IMR-90 (cell line): Measurements from ENCODE around the gene PEX16. TPM values are rescaled to one million over a fixed set of nuclear protein-coding genes. Genes with fewer than 3 reads are reported as not detected.

Source experiments
- ATAC-seq: fragments of 200-7000 bp; cut with Tn5 transposase; 2 replicates; pipeline ENCODE4 v1.9.1; 2020; ENCODE audit warnings: low read depth, mild to moderate bottlenecking, moderate library complexity
- BruUV-seq: library from RNA; stranded (reverse); fragments of 400-500 nt; replicated peaks from 2 replicates; lab custom pipeline; 2021; lab: Mats Ljungman, UMichigan
- CTCF ChIA-PET: fragments of 300-600 bp; formaldehyde crosslinking; extraction: SDS; loops from one replicate; lab custom pipeline; 2021; ENCODE audit warnings: antibody characterized with exemption; lab: Yijun Ruan, JAX
- POLR2A ChIA-PET: fragments of 300-600 bp; sonication (Branson Sonifier 250); formaldehyde crosslinking; loops from one replicate; lab custom pipeline; 2022; ENCODE audit warnings: antibody characterized with exemption; ENCODE audit not compliant: unreplicated experiment; lab: Charles Lee
- DNase-seq: peaks from one replicate; pipeline ENCODE4 v3.0.0; 2013
- H2AFZ ChIP-seq: replicated peaks from 2 replicates; pipeline ENCODE3; 2013; ENCODE audit warnings: low read length, mild to moderate bottlenecking; ENCODE audit not compliant: poor library complexity
- H2AK5ac ChIP-seq: 2 replicates; pipeline ENCODE4 v1.6.1; 2013; ENCODE audit warnings: low read depth, low read length, inconsistent platforms
- H2AK9ac ChIP-seq: replicated peaks from 2 replicates; pipeline ENCODE3; 2013; ENCODE audit warnings: mild to moderate bottlenecking, low read depth, low read length, moderate library complexity; ENCODE audit not compliant: poor library complexity
- H2BK120ac ChIP-seq: 2 replicates; pipeline ENCODE4 v1.6.1; 2013; ENCODE audit warnings: low read depth, low read length, inconsistent platforms
- H2BK15ac ChIP-seq: 3 replicates; pipeline ENCODE4 v1.6.1; 2013; ENCODE audit warnings: low read depth, low read length, inconsistent platforms
- H2BK20ac ChIP-seq: 2 replicates; pipeline ENCODE4 v1.6.1; 2013; ENCODE audit warnings: low read depth, mild to moderate bottlenecking, inconsistent platforms, low read length, moderate library complexity
- H2BK5ac ChIP-seq: 2 replicates; pipeline ENCODE4 v1.6.1; 2013; ENCODE audit warnings: mild to moderate bottlenecking, low read depth, low read length, inconsistent platforms; ENCODE audit not compliant: poor library complexity, severe bottlenecking
- H3K14ac ChIP-seq: replicated peaks from 2 replicates; pipeline ENCODE4 v1.6.1; 2013; ENCODE audit warnings: low read depth, low read length, inconsistent platforms
- H3K18ac ChIP-seq: 2 replicates; pipeline ENCODE4 v1.6.1; 2013; ENCODE audit warnings: low read depth, low read length, control low read depth
- H3K23ac ChIP-seq: 2 replicates; pipeline ENCODE4 v1.6.1; 2013; ENCODE audit warnings: low read depth, low read length, inconsistent platforms
- H3K27ac ChIP-seq: 2 replicates; pipeline ENCODE4 v1.5.1; 2013; ENCODE audit warnings: mild to moderate bottlenecking, control low read depth, low read length; ENCODE audit not compliant: insufficient read depth
- H3K27me3 ChIP-seq: 2 replicates; pipeline ENCODE4 v1.6.1; 2013; ENCODE audit warnings: low read length; ENCODE audit not compliant: control insufficient read depth, insufficient read depth
- H3K36me3 ChIP-seq: 2 replicates; pipeline ENCODE4 v1.6.1; 2013; ENCODE audit warnings: low read length, mixed read lengths; ENCODE audit not compliant: control insufficient read depth, insufficient read depth
- H3K4ac ChIP-seq: 2 replicates; pipeline ENCODE4 v1.6.1; 2013; ENCODE audit warnings: low read depth, low read length, inconsistent platforms
- H3K4me1 ChIP-seq: 2 replicates; pipeline ENCODE4 v1.6.1; 2013; ENCODE audit warnings: low read length, mixed read lengths; ENCODE audit not compliant: control insufficient read depth, insufficient read depth
- H3K4me2 ChIP-seq: 2 replicates; pipeline ENCODE4 v1.6.1; 2013; ENCODE audit warnings: low read depth, mild to moderate bottlenecking, control low read depth, low read length, moderate library complexity
- H3K4me3 ChIP-seq: 2 replicates; pipeline ENCODE4 v1.5.1; 2013; ENCODE audit warnings: low read depth, mild to moderate bottlenecking, control low read depth, low read length, moderate library complexity; ENCODE audit not compliant: insufficient read depth
- H3K56ac ChIP-seq: 2 replicates; pipeline ENCODE4 v1.6.1; 2013; ENCODE audit warnings: low read length, inconsistent platforms; ENCODE audit not compliant: insufficient read depth; ENCODE audit errors: extremely low read depth
- H3K79me1 ChIP-seq, 2 experiments: 2 replicates each; pipeline ENCODE4 v1.6.1; 2013; ENCODE audit warnings: low read length in 2 of 2, inconsistent platforms in 1 of 2, low read depth in 1 of 2
- H3K9ac ChIP-seq: 2 replicates; pipeline ENCODE4 v1.6.1; 2013; ENCODE audit warnings: low read depth, low read length, control low read depth
- H3K9me1 ChIP-seq: 2 replicates; pipeline ENCODE4 v1.6.1; 2013; ENCODE audit warnings: low read length, inconsistent platforms; ENCODE audit not compliant: insufficient read depth
- H3K9me3 ChIP-seq: 2 replicates; pipeline ENCODE4 v1.6.1; 2013; ENCODE audit warnings: low read length; ENCODE audit not compliant: control insufficient read depth, insufficient read depth
- H4K20me1 ChIP-seq: 2 replicates; pipeline ENCODE4 v1.6.1; 2013; ENCODE audit warnings: low read length, inconsistent platforms; ENCODE audit not compliant: insufficient read depth
- H4K5ac ChIP-seq: 2 replicates; pipeline ENCODE4 v1.6.1; 2013; ENCODE audit warnings: mild to moderate bottlenecking, low read depth, low read length, control low read depth
- H4K8ac ChIP-seq, 2 experiments: 2 replicates each; pipeline ENCODE4 v1.6.1; 2013; ENCODE audit warnings: low read depth in 2 of 2, low read length in 2 of 2, control low read depth in 1 of 2, inconsistent platforms in 1 of 2
- H4K91ac ChIP-seq: 2 replicates; pipeline ENCODE4 v1.6.1; 2013; ENCODE audit warnings: low read depth, low read length, inconsistent platforms; ENCODE audit not compliant: insufficient read depth
- CHD1 ChIP-seq: IDR thresholded peaks from 2 replicates; pipeline ENCODE4 v1.6.1; 2012; ENCODE audit warnings: low read depth, low read length, improper control_type of control experiment
- MAFK ChIP-seq: IDR thresholded peaks from 2 replicates; pipeline ENCODE4 v1.6.1; 2012; ENCODE audit warnings: low read depth, low read length, improper control_type of control experiment
- MAZ ChIP-seq: IDR thresholded peaks from 2 replicates; pipeline ENCODE4 v1.6.1; 2012; ENCODE audit warnings: low read depth, mild to moderate bottlenecking, low read length, improper control_type of control experiment, moderate library complexity, borderline replicate concordance
- MXI1 ChIP-seq: IDR thresholded peaks from 2 replicates; pipeline ENCODE4 v1.6.1; 2012; ENCODE audit warnings: low read depth, mild to moderate bottlenecking, low read length, moderate library complexity, borderline replicate concordance
- POLR2A ChIP-seq: IDR thresholded peaks from 2 replicates; pipeline ENCODE4 v1.6.1; 2012; ENCODE audit warnings: mild to moderate bottlenecking, low read depth, low read length
- RAD21 ChIP-seq: IDR thresholded peaks from 2 replicates; pipeline ENCODE4 v1.6.1; 2012; ENCODE audit warnings: low read length, improper control_type of control experiment
- RFX5 ChIP-seq: IDR thresholded peaks from 2 replicates; pipeline ENCODE4 v1.8.0; 2012; ENCODE audit warnings: low read depth, mild to moderate bottlenecking, low read length, moderate library complexity
- SMC3 ChIP-seq: fragments of 150-350 bp; IDR thresholded peaks from 2 replicates; pipeline ENCODE4 v1.6.1; 2016; ENCODE audit warnings: low read depth, mild to moderate bottlenecking, antibody characterized with exemption, low read length, moderate library complexity
- WGBS, 2 experiments: methylation state at CpG; one replicate each; pipeline versions ENCODE4 v1.1.5 to v1.1.7; 2013; ENCODE audit warnings: missing lambda C conversion rate in 2 of 2; ENCODE audit not compliant: insufficient read length in 1 of 2; ENCODE audit errors: extremely low coverage in 2 of 2; 5-methylcytosine and 5-hydroxymethylcytosine counted together
- dilution Hi-C: fragments of 300-500 bp; cut with HindIII; formaldehyde crosslinking; loops from one replicate; pipeline ENCODE4 v1.14.3; 2018; ENCODE audit warnings: low sequenced_read_pairs; ENCODE audit not compliant: unreplicated experiment
- in situ Hi-C: fragments of 300-500 bp; cut with MboI; formaldehyde crosslinking; loops from 3 replicates; pipeline ENCODE4 v1.14.3; 2019; ENCODE audit warnings: low sequenced_read_pairs, inconsistent platforms, mixed read lengths
- intact Hi-C: fragments of 100-400 bp; cut with micrococcal nuclease; formaldehyde crosslinking; loops from 2 replicates; pipeline ENCODE4 v1.10.0; 2022
- polyA plus RNA-seq, 3 experiments: library from polyadenylated mRNA; depleted of rRNA; stranded (reverse); fragments of >200 nt; gene quantifications; 2 replicates each; pipeline ENCODE4 v1.2.3, GENCODE V29; 2012; ENCODE audit warnings: low replicate concordance in 1 of 3
- total RNA-seq: library from RNA; depleted of rRNA; stranded (reverse); fragments of >200 nt; gene quantifications from 2 replicates; pipeline ENCODE4 v1.2.3, GENCODE V29; 2012
- TF ChIP-seq, protein P1 (sequence below): fragments of 150-350 bp; IDR thresholded peaks from 2 replicates; pipeline ENCODE4 v1.6.1; 2017; ENCODE audit warnings: mild to moderate bottlenecking, antibody characterized with exemption, low read length, low read depth

The PEX16 gene
- total and polyA plus RNA-seq, 2 of the 4 experiments (the other 2 are of a cell fraction), result 17.9 to 23.3 TPM

DNA sequence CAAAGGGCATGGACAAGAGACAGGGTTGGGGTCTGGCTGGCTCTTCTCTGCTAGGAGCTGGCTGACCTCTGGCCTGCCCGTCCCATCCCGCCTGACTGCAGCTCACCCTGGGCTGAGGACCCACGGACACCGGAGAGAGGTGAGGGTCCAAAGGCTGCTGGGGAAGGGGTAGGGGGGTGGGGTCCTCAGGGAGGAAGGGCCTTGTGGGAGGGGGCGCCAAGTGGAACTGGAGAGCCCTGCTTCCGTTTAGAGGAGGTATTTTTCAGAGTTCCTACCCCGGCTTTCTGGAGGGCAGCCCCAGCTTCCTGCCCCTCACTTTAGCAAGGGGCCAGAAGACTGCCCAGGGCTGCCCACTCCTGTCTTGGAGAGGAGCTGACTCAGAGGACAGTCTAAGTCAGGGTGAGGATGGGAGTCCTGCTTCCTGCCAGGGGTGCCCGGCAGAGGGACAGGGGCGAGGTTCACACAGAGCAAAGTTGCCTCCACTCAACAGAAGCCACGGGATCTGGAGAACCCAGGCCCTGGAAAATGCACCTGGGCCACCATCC is 11.9 kb upstream of the PEX16 start:
- Histone ChIP-seq H2BK120ac (no peak overlapping the region), H3K56ac (no peak overlapping the region), H4K91ac (no peak overlapping the region), H2BK15ac (no peak overlapping the region), H3K27me3 (peaks cover 15% of the 10 kb centered on the region), H2AK9ac (peak overlapping the region; percentile 79), H4K5ac (no peak overlapping the region), H2AFZ (no peak overlapping the region), H3K4ac (no peak overlapping the region), H3K23ac (no peak overlapping the region), H3K9me1 (no peaks in the 10 kb centered on the region), H2BK5ac (no peak overlapping the region), H3K9ac (no peak overlapping the region), H3K36me3 (peaks cover 25% of the 10 kb centered on the region), H3K18ac (no peak overlapping the region), H3K4me1 (no peaks in the 10 kb centered on the region; the same call in 1 of the 2 replicates), H4K20me1 (peaks cover 7% of the 10 kb centered on the region; the same call in 1 of the 2 replicates), H3K4me3 (no peak overlapping the region), H3K27ac (no peak overlapping the region), H3K14ac (no peak overlapping the region), H2BK20ac (no peak overlapping the region), H2AK5ac (no peak overlapping the region), H4K8ac (no peak overlapping the region), H3K79me1 (no peaks in the 10 kb centered on the region), H3K4me2 (no peak overlapping the region), H3K9me3 (no peaks in the 10 kb centered on the region)
- ChIA-PET CTCF (interaction anchor here (1.2 kb wide), 1 partner anchor 13 kb away, joined by 3 read pairs; no protein-coding TSS in a partner anchor), POLR2A (no interaction called here)
- intact Hi-C loops (no loop called here), dilution Hi-C loops (no loop called here), in situ Hi-C loops (no loop called here)
- TF ChIP-seq, protein P1, sequence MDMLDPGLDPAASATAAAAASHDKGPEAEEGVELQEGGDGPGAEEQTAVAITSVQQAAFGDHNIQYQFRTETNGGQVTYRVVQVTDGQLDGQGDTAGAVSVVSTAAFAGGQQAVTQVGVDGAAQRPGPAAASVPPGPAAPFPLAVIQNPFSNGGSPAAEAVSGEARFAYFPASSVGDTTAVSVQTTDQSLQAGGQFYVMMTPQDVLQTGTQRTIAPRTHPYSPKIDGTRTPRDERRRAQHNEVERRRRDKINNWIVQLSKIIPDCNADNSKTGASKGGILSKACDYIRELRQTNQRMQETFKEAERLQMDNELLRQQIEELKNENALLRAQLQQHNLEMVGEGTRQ, result no peak
- no peak for TF ChIP-seq CHD1
- no peak for TF ChIP-seq MXI1
- no peak for TF ChIP-seq SMC3
- no peak for TF ChIP-seq RAD21
- no peak for TF ChIP-seq POLR2A
- no peak for TF ChIP-seq RFX5
- no peak for TF ChIP-seq MAFK
- no peak for TF ChIP-seq MAZ
- ATAC-seq, result peak; percentile 42; the same call in 1 of the 2 replicates
- DNase-seq, result no peak
- no TSS peak for BruUV-seq
- WGBS, 2 experiments, result no CpG with 5 or more reads among the region's 10 CpGs
